Skeletal muscle tissue (tissue), 4 donors: ENCODE data around the gene TBC1D32. TPM values are rescaled to one million over a fixed set of nuclear protein-coding genes. Genes with fewer than 3 reads are reported as not detected.

Experiments
- H3K27ac ChIP-seq: one replicate; pipeline ENCODE4 v1.7.0; 2013; ENCODE audit warnings: mild to moderate bottlenecking, low read depth, low read length, inconsistent platforms
- H3K27me3 ChIP-seq, 3 donors: one replicate each; pipeline ENCODE4 v1.7.0; 2013; ENCODE audit warnings: low read length in 3 of 3; ENCODE audit not compliant: control insufficient read depth in 3 of 3, insufficient read depth in 3 of 3
- H3K36me3 ChIP-seq, 3 donors: one replicate each; pipeline ENCODE4 v1.7.0; 2013; ENCODE audit warnings: low read length in 3 of 3; ENCODE audit not compliant: control insufficient read depth in 3 of 3, insufficient read depth in 3 of 3
- H3K4me1 ChIP-seq, 3 donors: one replicate each; pipeline ENCODE4 v1.7.0; 2013; ENCODE audit warnings: low read length in 3 of 3, mild to moderate bottlenecking in 3 of 3; ENCODE audit not compliant: control insufficient read depth in 3 of 3, insufficient read depth in 3 of 3
- H3K4me3 ChIP-seq, 3 donors: one replicate each; pipeline ENCODE4 v1.7.0; 2013; ENCODE audit warnings: low read length in 3 of 3
- H3K9ac ChIP-seq, 3 donors: one replicate each; pipeline ENCODE4 v1.7.0; 2013; ENCODE audit warnings: low read length in 3 of 3, mild to moderate bottlenecking in 3 of 3, moderate library complexity in 2 of 3, low read depth in 1 of 3
- H3K9me3 ChIP-seq, 3 donors: one replicate each; pipeline ENCODE4 v1.7.0; 2013; ENCODE audit warnings: low read length in 3 of 3; ENCODE audit not compliant: control insufficient read depth in 3 of 3
- total RNA-seq: library from RNA; depleted of rRNA; stranded (reverse); fragments of >200 nt; gene quantifications from one replicate; pipeline ENCODE4 v1.2.3, GENCODE V29; 2014
- donor health status: Osteomylitis.

TBC1D32 gene
- total RNA-seq, 1 donor from 2014 or later = 14.6 TPM

- no peak overlapping the region for H3K27ac ChIP-seq
- H3K4me3 ChIP-seq = no peak overlapping the region
- H3K27me3 ChIP-seq = no peaks in the 10 kb centered on the region
- no peak overlapping the region for H3K9ac ChIP-seq
- H3K9me3 ChIP-seq = peaks cover 0 to 3% (median 0%) of the 10 kb centered on the region in 3 donors
- no peaks in the 10 kb centered on the region for H3K4me1 ChIP-seq
- no peaks in the 10 kb centered on the region for H3K36me3 ChIP-seq
These were observed 175.4 kb downstream of the TBC1D32 start for GRCh38 chr6:121158891-121159290.

- peaks cover 0 to 3% (median 0%) of the 10 kb centered on the region in 3 donors for H3K9me3 ChIP-seq
- H3K27me3 ChIP-seq = no peaks in the 10 kb centered on the region
- H3K36me3 ChIP-seq = no peaks in the 10 kb centered on the region
- H3K4me3 ChIP-seq = no peak overlapping the region
- no peak overlapping the region for H3K27ac ChIP-seq
- no peak overlapping the region for H3K9ac ChIP-seq
- no peaks in the 10 kb centered on the region for H3K4me1 ChIP-seq
These were observed 175.8 kb downstream of the TBC1D32 start for GRCh38 chr6:121158438-121158837.

- H3K36me3 ChIP-seq = no peaks in the 10 kb centered on the region
- H3K4me1 ChIP-seq = no peaks in the 10 kb centered on the region
- peaks cover 0 to 3% (median 1%) of the 10 kb centered on the region in 3 donors for H3K9me3 ChIP-seq
- H3K9ac ChIP-seq = no peak overlapping the region
- no peak overlapping the region for H3K27ac ChIP-seq
- no peak overlapping the region for H3K4me3 ChIP-seq
- H3K27me3 ChIP-seq = no peaks in the 10 kb centered on the region
These were observed 176.4 kb downstream of the TBC1D32 start for GRCh38 chr6:121157906-121158305.

- H3K4me3 ChIP-seq = no peak overlapping the region
- H3K9me3 ChIP-seq = peaks cover 0 to 7% (median 0%) of the 10 kb centered on the region in 3 donors
- H3K27ac ChIP-seq = no peak overlapping the region
- no peak overlapping the region for H3K9ac ChIP-seq
- no peaks in the 10 kb centered on the region for H3K27me3 ChIP-seq
- H3K36me3 ChIP-seq = no peaks in the 10 kb centered on the region
- no peaks in the 10 kb centered on the region for H3K4me1 ChIP-seq
These were observed 190.8 kb downstream of the TBC1D32 start for GRCh38 chr6:121143476-121143875.

- H3K36me3 ChIP-seq = no peaks in the 10 kb centered on the region
- no peak overlapping the region for H3K27ac ChIP-seq
- peaks cover 0 to 7% (median 0%) of the 10 kb centered on the region in 3 donors for H3K9me3 ChIP-seq
- no peaks in the 10 kb centered on the region for H3K27me3 ChIP-seq
- no peaks in the 10 kb centered on the region for H3K4me1 ChIP-seq
- H3K4me3 ChIP-seq = no peak overlapping the region
- H3K9ac ChIP-seq = no peak overlapping the region
These were observed 192.2 kb downstream of the TBC1D32 start for GRCh38 chr6:121142093-121142492.

GRCh38 chr6:121135425-121135824 is 198.9 kb downstream of the TBC1D32 start:
- no peak overlapping the region for H3K4me3 ChIP-seq
- no peaks in the 10 kb centered on the region for H3K4me1 ChIP-seq

GRCh38 chr6:121134922-121135321 is 199.4 kb downstream of the TBC1D32 start:
- H3K36me3 ChIP-seq = no peaks in the 10 kb centered on the region
- H3K9ac ChIP-seq = no peak overlapping the region
- H3K4me1 ChIP-seq = no peaks in the 10 kb centered on the region
- no peak overlapping the region for H3K27ac ChIP-seq
- no peaks in the 10 kb centered on the region for H3K9me3 ChIP-seq
- no peak overlapping the region for H3K4me3 ChIP-seq
- H3K27me3 ChIP-seq = no peaks in the 10 kb centered on the region

More at GRCh38 chr6:121135425-121135824, 198.9 kb downstream of the TBC1D32 start:
- no peaks in the 10 kb centered on the region for H3K27me3 ChIP-seq
- H3K9ac ChIP-seq = no peak overlapping the region
- no peak overlapping the region for H3K27ac ChIP-seq
- H3K36me3 ChIP-seq = no peaks in the 10 kb centered on the region
- no peaks in the 10 kb centered on the region for H3K9me3 ChIP-seq

GRCh38 chr6:121124600-121124999 is 209.7 kb downstream of the TBC1D32 start:
- H3K4me3 ChIP-seq = no peak overlapping the region
- no peak overlapping the region for H3K27ac ChIP-seq
- no peaks in the 10 kb centered on the region for H3K4me1 ChIP-seq
- H3K36me3 ChIP-seq = peaks cover 0 to 15% (median 0%) of the 10 kb centered on the region in 3 donors
- no peaks in the 10 kb centered on the region for H3K27me3 ChIP-seq
- H3K9me3 ChIP-seq = peaks cover 0 to 3% (median 0%) of the 10 kb centered on the region in 3 donors
- H3K9ac ChIP-seq = no peak overlapping the region

- no peak overlapping the region for H3K9ac ChIP-seq
- H3K4me1 ChIP-seq = no peaks in the 10 kb centered on the region
- no peak overlapping the region for H3K27ac ChIP-seq
- H3K4me3 ChIP-seq = no peak overlapping the region
- H3K36me3 ChIP-seq = no peaks in the 10 kb centered on the region
- H3K27me3 ChIP-seq = no peaks in the 10 kb centered on the region
- no peaks in the 10 kb centered on the region for H3K9me3 ChIP-seq
These were observed 221.9 kb downstream of the TBC1D32 start for GRCh38 chr6:121112356-121112755.

- no peaks in the 10 kb centered on the region for H3K9me3 ChIP-seq
- H3K36me3 ChIP-seq = no peaks in the 10 kb centered on the region
- H3K9ac ChIP-seq = no peak overlapping the region
- H3K4me3 ChIP-seq = no peak overlapping the region
- no peaks in the 10 kb centered on the region for H3K4me1 ChIP-seq
- H3K27ac ChIP-seq = no peak overlapping the region
- no peaks in the 10 kb centered on the region for H3K27me3 ChIP-seq
These were observed 223.5 kb downstream of the TBC1D32 start for GRCh38 chr6:121110733-121111132.

GRCh38 chr6:121106962-121107361 is 227.3 kb downstream of the TBC1D32 start:
- no peak overlapping the region for H3K4me3 ChIP-seq
- H3K36me3 ChIP-seq = no peaks in the 10 kb centered on the region
- no peak overlapping the region for H3K27ac ChIP-seq
- no peaks in the 10 kb centered on the region for H3K27me3 ChIP-seq
- no peaks in the 10 kb centered on the region for H3K9me3 ChIP-seq
- H3K9ac ChIP-seq = no peak overlapping the region
- H3K4me1 ChIP-seq = no peaks in the 10 kb centered on the region
